D721Med (cell line): ENCODE results near the gene EML6.

Source experiments
- DNase-seq: peaks from one replicate; pipeline ENCODE4 v3.0.0; 2011; ENCODE audit warnings: low spot score; ENCODE audit not compliant: insufficient read length
- FAIRE-seq: peaks from 2 replicates; lab custom pipeline; 2011; peaks lifted over from hg19 to GRCh38; lab: Jason Lieb, UNC
- TF ChIP-seq, protein P1 (sequence below): IDR thresholded peaks from 2 replicates; pipeline ENCODE4 v1.5.1; 2012; ENCODE audit warnings: mild to moderate bottlenecking, control low read depth; ENCODE audit not compliant: insufficient read depth; ENCODE audit errors: missing control alignments

EML6 gene

DNA sequence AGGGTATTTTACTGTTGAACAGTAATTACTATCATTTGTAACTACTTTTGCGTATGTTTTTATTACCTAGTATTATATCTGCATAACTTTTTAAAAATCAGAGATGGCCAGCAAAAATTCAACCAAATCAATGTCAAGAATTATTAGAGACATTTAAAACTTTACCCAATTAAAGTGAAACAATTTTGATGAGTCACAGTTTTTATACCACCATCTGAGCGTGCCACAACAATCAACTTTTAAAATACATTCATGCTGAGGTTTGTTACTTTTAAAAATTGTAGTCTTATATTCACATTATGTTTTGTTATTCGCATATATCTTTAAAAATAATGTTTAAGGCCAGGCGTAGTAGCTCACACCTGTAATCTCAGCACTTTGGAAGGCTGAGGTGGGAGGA, 211.9 kb downstream of the EML6 start:
- FAIRE-seq (no peak), DNase-seq (no peak)
- TF ChIP-seq, protein P1, sequence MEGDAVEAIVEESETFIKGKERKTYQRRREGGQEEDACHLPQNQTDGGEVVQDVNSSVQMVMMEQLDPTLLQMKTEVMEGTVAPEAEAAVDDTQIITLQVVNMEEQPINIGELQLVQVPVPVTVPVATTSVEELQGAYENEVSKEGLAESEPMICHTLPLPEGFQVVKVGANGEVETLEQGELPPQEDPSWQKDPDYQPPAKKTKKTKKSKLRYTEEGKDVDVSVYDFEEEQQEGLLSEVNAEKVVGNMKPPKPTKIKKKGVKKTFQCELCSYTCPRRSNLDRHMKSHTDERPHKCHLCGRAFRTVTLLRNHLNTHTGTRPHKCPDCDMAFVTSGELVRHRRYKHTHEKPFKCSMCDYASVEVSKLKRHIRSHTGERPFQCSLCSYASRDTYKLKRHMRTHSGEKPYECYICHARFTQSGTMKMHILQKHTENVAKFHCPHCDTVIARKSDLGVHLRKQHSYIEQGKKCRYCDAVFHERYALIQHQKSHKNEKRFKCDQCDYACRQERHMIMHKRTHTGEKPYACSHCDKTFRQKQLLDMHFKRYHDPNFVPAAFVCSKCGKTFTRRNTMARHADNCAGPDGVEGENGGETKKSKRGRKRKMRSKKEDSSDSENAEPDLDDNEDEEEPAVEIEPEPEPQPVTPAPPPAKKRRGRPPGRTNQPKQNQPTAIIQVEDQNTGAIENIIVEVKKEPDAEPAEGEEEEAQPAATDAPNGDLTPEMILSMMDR, result no peak

DNA sequence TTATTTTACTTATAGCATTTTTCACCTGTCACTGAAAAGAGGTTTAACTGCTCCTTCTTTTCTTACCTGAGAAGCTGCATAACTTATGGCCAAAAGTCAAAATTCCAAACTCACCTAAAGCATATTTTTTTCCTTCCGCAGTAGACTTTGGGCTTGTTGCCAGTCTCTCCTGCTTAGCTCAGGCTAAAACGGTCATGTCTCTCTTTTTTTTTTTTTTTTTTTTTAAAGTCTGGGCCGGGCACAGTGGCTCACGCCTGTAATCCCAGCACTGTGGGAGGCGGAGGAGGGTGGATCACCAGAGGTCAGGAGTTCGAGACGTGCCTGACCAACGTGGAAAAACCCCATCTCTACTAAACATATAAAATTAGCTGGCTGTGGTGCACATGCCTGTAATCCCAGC, 213.3 kb downstream of the EML6 start:
- FAIRE-seq (no peak), DNase-seq (no peak)
- TF ChIP-seq, protein P1, result no peak

GRCh38 chr2:54939446-54940118, 216.1 kb downstream of the EML6 start:
- FAIRE-seq (no peak), DNase-seq (no peak)

GRCh38 chr2:54940723-54941122, 217.3 kb downstream of the EML6 start:
- DNase-seq (no peak), FAIRE-seq (no peak)
- TF ChIP-seq, protein P1, result no peak

More at GRCh38 chr2:54939446-54940118, 216.1 kb downstream of the EML6 start:
- TF ChIP-seq, protein P1, result no peak

DNA sequence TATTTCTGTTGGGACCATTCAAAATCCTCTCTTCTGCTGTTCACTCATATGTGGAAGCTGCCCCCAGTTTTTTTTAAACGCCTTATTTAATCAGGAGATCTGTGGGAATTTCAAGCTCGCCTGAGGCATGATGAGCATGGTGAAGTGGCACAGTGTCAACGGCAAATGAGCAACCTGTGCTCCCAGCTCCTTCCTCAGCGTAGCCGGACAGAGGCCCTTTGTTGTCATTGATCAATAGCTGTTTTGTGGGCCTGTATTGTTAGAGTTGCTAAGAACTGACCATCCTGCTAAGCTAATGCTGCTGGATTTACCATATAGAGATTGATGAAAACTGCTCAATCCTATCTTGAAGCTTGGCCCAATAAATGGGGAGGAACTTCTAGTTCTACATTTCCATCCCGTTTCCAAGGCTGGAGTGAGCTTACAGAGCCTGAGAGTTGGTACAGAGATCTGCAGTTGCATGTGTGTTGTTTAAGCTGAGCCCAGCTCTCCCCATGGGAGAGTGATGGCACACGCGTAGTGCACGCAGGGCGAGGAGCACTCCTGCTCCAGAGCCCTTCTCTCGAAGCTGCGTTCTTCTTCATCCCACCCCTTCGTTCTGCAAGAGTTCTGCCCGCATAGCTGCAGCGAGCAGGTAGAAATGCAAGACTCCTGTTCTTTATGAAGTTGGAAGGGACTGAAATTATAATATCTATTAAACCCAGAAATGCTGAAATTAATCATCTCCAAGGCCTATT, 218.0 kb downstream of the EML6 start:
- no peak for FAIRE-seq
- DNase-seq, result no peak
- TF ChIP-seq, protein P1, result no peak

GRCh38 chr2:54942373-54942772, 218.9 kb downstream of the EML6 start:
- FAIRE-seq (no peak), DNase-seq (no peak)
- TF ChIP-seq, protein P1, result no peak
